Measurements from ENCODE around the gene ETS2. TPM values are rescaled to one million over a fixed set of nuclear protein-coding genes. Genes with fewer than 3 reads are reported as not detected.
"Not testable (repeated sequence)": the region's sequence is repeated elsewhere in the genome, so short reads cannot be mapped to it uniquely, and the experiment has no call there.

ETS2 gene
- total RNA-seq, 1 experiment from 2014 or later, result 35.3 TPM

GRCh38 chr21:38843806-38844503, 38.2 kb downstream of the ETS2 start:
- H3K4me1 ChIP-seq (ENCODE audit: insufficient read depth, low read length), result no peaks in the 10 kb centered on the region
- DNase-seq, result no peak
- no peak overlapping the region for H3K27ac Mint-ChIP-seq

DNA sequence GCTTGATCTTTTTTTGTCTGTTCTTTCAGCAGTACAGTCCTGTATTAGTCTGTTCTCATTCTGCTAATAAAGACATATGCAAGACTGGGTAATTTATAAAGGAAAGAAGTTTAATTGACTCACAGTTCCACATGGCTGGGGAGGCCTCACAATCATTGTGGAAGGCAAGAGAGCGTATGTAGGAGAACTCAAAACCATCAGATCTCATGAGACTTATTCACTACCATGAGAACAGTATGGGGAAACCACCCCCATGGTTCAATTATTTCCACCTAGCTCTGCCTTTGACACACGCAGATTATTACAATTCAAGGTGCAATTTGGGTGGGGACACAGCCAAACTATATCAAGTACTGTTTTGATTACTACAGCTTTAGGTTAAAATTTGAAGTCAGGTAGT, 39.6 kb downstream of the ETS2 start:
- H4K20me1 ChIP-seq (ENCODE audit: control insufficient read depth, insufficient read depth, insufficient read length); H3K79me1 ChIP-seq (ENCODE audit: insufficient read depth, low read depth, low read length, poor library complexity, severe bottlenecking); H2BK120ac ChIP-seq (ENCODE audit: low read depth, low read length, poor library complexity, severe bottlenecking); H3K9me3 ChIP-seq (ENCODE audit: control insufficient read depth, low read depth, low read length); H2BK12ac ChIP-seq (ENCODE audit: insufficient read length, low read depth, low read length); H3K4ac ChIP-seq (ENCODE audit: low read depth, low read length); H2BK5ac ChIP-seq (ENCODE audit: insufficient read length, low read length); H3K4me2 ChIP-seq (ENCODE audit: insufficient read depth, insufficient read length, low read length); H3K27me3 Mint-ChIP-seq (ENCODE audit: low read depth); H3K79me2 ChIP-seq (ENCODE audit: insufficient read depth, low read length); H3K27me3 ChIP-seq (ENCODE audit: insufficient read depth, low read length); H3K4me1 ChIP-seq (ENCODE audit: insufficient read depth, low read length); H3K14ac ChIP-seq (ENCODE audit: insufficient read depth, low read length); H2AFZ ChIP-seq (ENCODE audit: low read length); H3K23me2 ChIP-seq (ENCODE audit: insufficient read length, low read depth, low read length, poor library complexity, severe bottlenecking); H2AK5ac ChIP-seq (ENCODE audit: insufficient read length, low read length); H4K8ac ChIP-seq (replicated peaks; ENCODE audit: insufficient read length, low read depth, low read length); H2BK15ac ChIP-seq (ENCODE audit: low read depth, low read length); H3K4me3 Mint-ChIP-seq; H2BK20ac ChIP-seq (ENCODE audit: low read depth, low read length, poor library complexity, severe bottlenecking); H3K27ac Mint-ChIP-seq; H3K9ac ChIP-seq (ENCODE audit: extremely low read depth, insufficient read length, low read length); H3K4me1 Mint-ChIP-seq; H4K91ac ChIP-seq (ENCODE audit: insufficient read length, low read depth, low read length); DNase-seq; H3K18ac ChIP-seq (ENCODE audit: insufficient read length, low read depth, low read length); H3K56ac ChIP-seq (ENCODE audit: insufficient read length, low read depth, low read length); H4K5ac ChIP-seq (ENCODE audit: insufficient read length, low read depth, low read length); H3K23ac ChIP-seq (ENCODE audit: insufficient read length, low read depth, low read length); H3K27ac ChIP-seq (ENCODE audit: insufficient read length, low read depth, low read length); H3K36me3 Mint-ChIP-seq (ENCODE audit: insufficient read depth in 1 of 3, low read depth in 3 of 3); H3T11ph ChIP-seq (ENCODE audit: low read length); H3K9me3 Mint-ChIP-seq: not testable (repeated sequence)
- WGBS (ENCODE audit: extremely low coverage, insufficient read length, low lambda C conversion rate), result no CpG with 5 or more reads among the region's 2 CpGs

More at GRCh38 chr21:38843806-38844503, 38.2 kb downstream of the ETS2 start:
- H4K8ac ChIP-seq (replicated peaks; ENCODE audit: insufficient read length, low read depth, low read length), result no peak overlapping the region
- no peak overlapping the region for H4K5ac ChIP-seq (ENCODE audit: insufficient read length, low read depth, low read length)
- H3K14ac ChIP-seq (ENCODE audit: insufficient read depth, low read length), result no peak overlapping the region
- H2BK5ac ChIP-seq (ENCODE audit: insufficient read length, low read length), result no peak overlapping the region
- no peak overlapping the region for H2AFZ ChIP-seq (ENCODE audit: low read length)
- no peaks in the 10 kb centered on the region for H4K20me1 ChIP-seq (ENCODE audit: control insufficient read depth, insufficient read depth, insufficient read length)
- H2BK15ac ChIP-seq (ENCODE audit: low read depth, low read length), result no peak overlapping the region
- no peak overlapping the region for H2BK12ac ChIP-seq (ENCODE audit: insufficient read length, low read depth, low read length)
- H3K23me2 ChIP-seq (ENCODE audit: insufficient read length, low read depth, low read length, poor library complexity, severe bottlenecking), result no peaks in the 10 kb centered on the region
- peaks cover 6% of the 10 kb centered on the region in 2 experiments for H3K4me1 Mint-ChIP-seq
- no peak overlapping the region for H3K9ac ChIP-seq (ENCODE audit: extremely low read depth, insufficient read length, low read length)
- no peaks in the 10 kb centered on the region for H3K79me2 ChIP-seq (ENCODE audit: insufficient read depth, low read length)
- no peaks in the 10 kb centered on the region for H3K9me3 ChIP-seq (ENCODE audit: control insufficient read depth, low read depth, low read length)
- H3K27me3 ChIP-seq (ENCODE audit: insufficient read depth, low read length), result no peaks in the 10 kb centered on the region
- peaks cover 0 to 4% (median 0%) of the 10 kb centered on the region in 3 experiments; a peak in 2 of 7 replicates for H3K36me3 Mint-ChIP-seq (ENCODE audit: insufficient read depth in 1 of 3, low read depth in 3 of 3)
- no peak overlapping the region for H3K18ac ChIP-seq (ENCODE audit: insufficient read length, low read depth, low read length)
- H3K9me3 Mint-ChIP-seq, result peaks cover 0 to 7% of the 10 kb centered on the region in 2 experiments; a peak in 3 of 5 replicates
- H2BK120ac ChIP-seq (ENCODE audit: low read depth, low read length, poor library complexity, severe bottlenecking), result no peak overlapping the region
- no peak overlapping the region for H3T11ph ChIP-seq (ENCODE audit: low read length)
- no CpG with 5 or more reads among the region's 4 CpGs for WGBS (ENCODE audit: extremely low coverage, insufficient read length, low lambda C conversion rate)
- no peak overlapping the region for H3K27ac ChIP-seq (ENCODE audit: insufficient read length, low read depth, low read length)
- H3K4me2 ChIP-seq (ENCODE audit: insufficient read depth, insufficient read length, low read length), result no peak overlapping the region
- no peaks in the 10 kb centered on the region for H3K79me1 ChIP-seq (ENCODE audit: insufficient read depth, low read depth, low read length, poor library complexity, severe bottlenecking)
- TF ChIP-seq, protein P1, sequence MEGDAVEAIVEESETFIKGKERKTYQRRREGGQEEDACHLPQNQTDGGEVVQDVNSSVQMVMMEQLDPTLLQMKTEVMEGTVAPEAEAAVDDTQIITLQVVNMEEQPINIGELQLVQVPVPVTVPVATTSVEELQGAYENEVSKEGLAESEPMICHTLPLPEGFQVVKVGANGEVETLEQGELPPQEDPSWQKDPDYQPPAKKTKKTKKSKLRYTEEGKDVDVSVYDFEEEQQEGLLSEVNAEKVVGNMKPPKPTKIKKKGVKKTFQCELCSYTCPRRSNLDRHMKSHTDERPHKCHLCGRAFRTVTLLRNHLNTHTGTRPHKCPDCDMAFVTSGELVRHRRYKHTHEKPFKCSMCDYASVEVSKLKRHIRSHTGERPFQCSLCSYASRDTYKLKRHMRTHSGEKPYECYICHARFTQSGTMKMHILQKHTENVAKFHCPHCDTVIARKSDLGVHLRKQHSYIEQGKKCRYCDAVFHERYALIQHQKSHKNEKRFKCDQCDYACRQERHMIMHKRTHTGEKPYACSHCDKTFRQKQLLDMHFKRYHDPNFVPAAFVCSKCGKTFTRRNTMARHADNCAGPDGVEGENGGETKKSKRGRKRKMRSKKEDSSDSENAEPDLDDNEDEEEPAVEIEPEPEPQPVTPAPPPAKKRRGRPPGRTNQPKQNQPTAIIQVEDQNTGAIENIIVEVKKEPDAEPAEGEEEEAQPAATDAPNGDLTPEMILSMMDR (conservative IDR thresholded peaks at IDR 0.05), result no peak
- H2AK5ac ChIP-seq (ENCODE audit: insufficient read length, low read length), result no peak overlapping the region
- no peak overlapping the region for H4K91ac ChIP-seq (ENCODE audit: insufficient read length, low read depth, low read length)
- H3K4ac ChIP-seq (ENCODE audit: low read depth, low read length), result no peak overlapping the region
- no peak overlapping the region for H3K4me3 Mint-ChIP-seq
- H2BK20ac ChIP-seq (ENCODE audit: low read depth, low read length, poor library complexity, severe bottlenecking), result no peak overlapping the region
- no peak overlapping the region for H3K56ac ChIP-seq (ENCODE audit: insufficient read length, low read depth, low read length)
- H3K23ac ChIP-seq (ENCODE audit: insufficient read length, low read depth, low read length), result no peak overlapping the region
- no peaks in the 10 kb centered on the region; the same call in 1 of the 2 replicates for H3K27me3 Mint-ChIP-seq (ENCODE audit: low read depth)

All from H9 (cell line).